Transverse colon (tissue), 4 donors: Measurements from ENCODE around the gene KCNT1.

Source experiments
- CTCF ChIP-seq, 5 experiments: fragments of 200-600 bp in 3 of 5; fragments of 450-650 bp in 2 of 5; sonication (generic) in 3 of 5; IDR thresholded peaks; 1 replicate in 2 of 5; 2 replicates in 3 of 5; pipeline ENCODE4 v1.5.1; 2016 to 2017; ENCODE audit warnings: antibody characterized with exemption in 5 of 5, inconsistent platforms in 3 of 5, mild to moderate bottlenecking in 2 of 5, moderate library complexity in 1 of 5
- POLR2A ChIP-seq: fragments of 450-650 bp; IDR thresholded peaks from one replicate; pipeline ENCODE4 v1.6.1; 2016; ENCODE audit warnings: antibody characterized with exemption, mild to moderate bottlenecking, moderate library complexity
- POLR2AphosphoS5 ChIP-seq, 3 donors: sonication (generic); formaldehyde crosslinking; IDR thresholded peaks; one replicate each; pipeline ENCODE4 v1.6.1; 2016; ENCODE audit warnings: antibody characterized with exemption in 3 of 3

- TF ChIP-seq CTCF (IDR thresholded peaks at IDR 0.05) (no peak), POLR2AphosphoS5 (IDR thresholded peaks at IDR 0.05) (no peak), POLR2A (no peak)
These were observed 67.7 kb downstream of the KCNT1 start for GRCh38 chr9:135769489-135770202.
